HG02798 (cell line): Measurements from ENCODE around the gene PABPN1L.
"Not testable (repeated sequence)": the region's sequence is repeated elsewhere in the genome, so short reads cannot be mapped to it uniquely, and the experiment has no call there.

Experiments used
- ATAC-seq: cut with Tn5 transposase; IDR thresholded peaks from one replicate; pipeline ENCODE4 v1.9.1; 2021; ENCODE audit warnings: mild to moderate bottlenecking; ENCODE audit not compliant: unreplicated experiment, poor library complexity

PABPN1L gene

GRCh38 chr16:88902744-88903143 is 36.3 kb upstream of the PABPN1L start:
- no peak for ATAC-seq

- no peak for ATAC-seq
These were observed 35.4 kb upstream of the PABPN1L start for GRCh38 chr16:88901718-88902337.

- ATAC-seq: no peak
These were observed 34.2 kb upstream of the PABPN1L start for GRCh38 chr16:88900662-88901052.

- ATAC-seq: no peak
These were observed 33.6 kb upstream of the PABPN1L start for GRCh38 chr16:88899901-88900661.

- ATAC-seq: no peak
These were observed 31.4 kb upstream of the PABPN1L start for GRCh38 chr16:88897696-88898425.

- no peak for ATAC-seq
These were observed 30.0 kb upstream of the PABPN1L start for GRCh38 chr16:88896238-88897070.

GRCh38 chr16:88895335-88895734 is 28.9 kb upstream of the PABPN1L start:
- no peak for ATAC-seq

GRCh38 chr16:88894681-88895300 is 28.3 kb upstream of the PABPN1L start:
- no peak for ATAC-seq

GRCh38 chr16:88894266-88894665 is 27.8 kb upstream of the PABPN1L start:
- not testable (repeated sequence) for ATAC-seq

- ATAC-seq: no peak
These were observed 26.9 kb upstream of the PABPN1L start for GRCh38 chr16:88893127-88893968.

GRCh38 chr16:88892065-88892464 is 25.6 kb upstream of the PABPN1L start:
- ATAC-seq: no peak

GRCh38 chr16:88891083-88891482 is 24.6 kb upstream of the PABPN1L start:
- ATAC-seq: no peak

- ATAC-seq: not testable (repeated sequence)
These were observed 23.4 kb upstream of the PABPN1L start for GRCh38 chr16:88889702-88890352.

GRCh38 chr16:88888461-88889387 is 22.3 kb upstream of the PABPN1L start:
- ATAC-seq: no peak

GRCh38 chr16:88888057-88888456 is 21.6 kb upstream of the PABPN1L start:
- no peak for ATAC-seq

- no peak for ATAC-seq
These were observed 20.5 kb upstream of the PABPN1L start for GRCh38 chr16:88886845-88887521.

- no peak for ATAC-seq
These were observed 20.0 kb upstream of the PABPN1L start for GRCh38 chr16:88886420-88886844.
